HCT116 (cell line): ENCODE results near the gene SUPT4H1. TPM values are rescaled to one million over a fixed set of nuclear protein-coding genes. Genes with fewer than 3 reads are reported as not detected.
A peak's percentile ranks its signal among the peaks of the same experiment; 100 is the strongest.

Experiments used
- ATAC-seq: fragments of 200-7000 bp; cut with Tn5 transposase; 2 replicates; pipeline ENCODE4 v1.9.1; 2020; ENCODE audit warnings: mild to moderate bottlenecking, moderate library complexity
- BruUV-seq: library from RNA; stranded (reverse); fragments of 400-500 nt; replicated peaks from 2 replicates; lab custom pipeline; 2021; lab: Mats Ljungman, UMichigan
- CTCF ChIA-PET: fragments of 300-600 bp; sonication (Branson Sonifier 250); formaldehyde crosslinking; loops from one replicate; lab custom pipeline; 2021; ENCODE audit warnings: antibody characterized with exemption; lab: Charles Lee
- POLR2A ChIA-PET: fragments of 300-600, 350-600 bp; sonication (Branson Sonifier 250); formaldehyde crosslinking; loops from one replicate; lab custom pipeline; 2021; ENCODE audit warnings: antibody characterized with exemption; lab: Charles Lee
- RAD21 ChIA-PET, 2 experiments: fragments of 300-600 bp; sonication (Branson Sonifier 250); formaldehyde crosslinking; loops; one replicate each; lab custom pipeline; 2023; ENCODE audit warnings: low total read pairs in 2 of 2; ENCODE audit not compliant: uncharacterized antibody in 2 of 2, unreplicated experiment in 2 of 2, low non-redundant PET in 1 of 2; lab: Charles Lee
- DNase-seq: peaks from one replicate; pipeline ENCODE4 v3.0.0-alpha.2; 2010; ENCODE audit warnings: low read depth, low spot score
- H2AFZ ChIP-seq: fragments of 200-600 bp; shearing (Covaris generic), sonication (generic); 2 replicates; pipeline ENCODE4 v1.6.1; 2017; ENCODE audit warnings: low read depth, mixed run types, mixed read lengths, antibody characterized with exemption, low read length; ENCODE audit not compliant: poor library complexity, severe bottlenecking
- H3K27ac ChIP-seq: 2 replicates; pipeline ENCODE4 v1.5.1; 2012; ENCODE audit warnings: low read depth, low read length
- H3K27me3 ChIP-seq: fragments of 200-600 bp; sonication (generic); 2 replicates; pipeline ENCODE4 v1.6.1; 2016; ENCODE audit warnings: mixed run types, low read length, mixed read lengths; ENCODE audit not compliant: insufficient read depth
- H3K36me3 ChIP-seq, 2 experiments: fragments of 200-500 bp in 1 of 2; fragments of 200-600 bp in 1 of 2; sonication (Bioruptor generic) in 1 of 2; sonication (generic) in 1 of 2; 2 replicates each; pipeline versions ENCODE4 v1.5.1 to v1.6.1; 2014 to 2016; ENCODE audit warnings: low read length in 2 of 2, inconsistent platforms in 1 of 2, mixed read lengths in 1 of 2, mixed run types in 1 of 2; ENCODE audit not compliant: insufficient read depth in 2 of 2, control insufficient read depth in 1 of 2
- H3K4me1 ChIP-seq, 2 experiments: fragments of 200-600 bp in 1 of 2; sonication (generic) in 1 of 2; 2 replicates each; pipeline versions ENCODE4 v1.5.1 to v1.6.1; 2012 to 2017; ENCODE audit warnings: low read length in 2 of 2, inconsistent platforms in 1 of 2, mild to moderate bottlenecking in 1 of 2, mixed read lengths in 1 of 2, mixed run types in 1 of 2, moderate library complexity in 1 of 2; ENCODE audit not compliant: insufficient read depth in 2 of 2, control insufficient read depth in 1 of 2
- H3K4me2 ChIP-seq: fragments of 200-600 bp; sonication (generic); 2 replicates; pipeline ENCODE4 v1.6.1; 2017; ENCODE audit warnings: mixed run types, low read length, mixed read lengths
- H3K4me3 ChIP-seq, 2 experiments: fragments of 200-600 bp in 1 of 2; sonication (generic) in 1 of 2; replicated peaks in 1 of 2; 2 replicates each; pipeline ENCODE4 v1.5.1; 2011 to 2016; ENCODE audit warnings: low read length in 2 of 2, control low read depth in 1 of 2, low read depth in 1 of 2, mild to moderate bottlenecking in 1 of 2, mixed read lengths in 1 of 2, mixed run types in 1 of 2
- H3K79me2 ChIP-seq: fragments of 200-600 bp; sonication (generic); 2 replicates; pipeline ENCODE4 v1.6.1; 2017; ENCODE audit warnings: mild to moderate bottlenecking, mixed run types, low read length, moderate library complexity, mixed read lengths; ENCODE audit not compliant: insufficient read depth
- H3K9ac ChIP-seq: fragments of 200-600 bp; sonication (generic); 2 replicates; pipeline ENCODE4 v1.6.1; 2016; ENCODE audit warnings: low read length, mixed read lengths
- H3K9me2 ChIP-seq: fragments of 200-600 bp; sonication (generic), shearing (Covaris generic); 2 replicates; pipeline ENCODE4 v1.6.1; 2017; ENCODE audit warnings: mixed run types, mild to moderate bottlenecking, moderate library complexity; ENCODE audit not compliant: insufficient read depth
- H3K9me3 ChIP-seq, 2 experiments: fragments of 200-500 bp in 1 of 2; fragments of 200-600 bp in 1 of 2; sonication (Bioruptor generic) in 1 of 2; sonication (generic) in 1 of 2; 2 replicates each; pipeline ENCODE4 v1.6.1; 2014 to 2017; ENCODE audit warnings: low read length in 2 of 2, mixed read lengths in 2 of 2, inconsistent platforms in 1 of 2, low read depth in 1 of 2, mild to moderate bottlenecking in 1 of 2, mixed run types in 1 of 2, moderate library complexity in 1 of 2; ENCODE audit not compliant: control insufficient read depth in 1 of 2, insufficient read depth in 1 of 2
- H4K20me1 ChIP-seq: fragments of 200-600 bp; sonication (generic), shearing (Covaris generic); 2 replicates; pipeline ENCODE4 v1.6.1; 2017; ENCODE audit warnings: mixed run types, mild to moderate bottlenecking, moderate library complexity; ENCODE audit not compliant: insufficient read depth
- CBX3 ChIP-seq: IDR thresholded peaks from 2 replicates; pipeline ENCODE4 v1.6.1; 2012; ENCODE audit warnings: low read depth
- CEBPB ChIP-seq: IDR thresholded peaks from 2 replicates; pipeline ENCODE4 v1.6.1; 2012; ENCODE audit warnings: low read depth
- EZH2phosphoT487 ChIP-seq: fragments of 200-600 bp; IDR thresholded peaks from 2 replicates; pipeline ENCODE4 v1.6.1; 2018; ENCODE audit warnings: antibody characterized with exemption, borderline replicate concordance
- FOSL1 ChIP-seq: IDR thresholded peaks from 2 replicates; pipeline ENCODE4 v1.6.1; 2012; ENCODE audit warnings: low read depth
- JUND ChIP-seq: IDR thresholded peaks from 2 replicates; pipeline ENCODE4 v1.6.1; 2012
- MAX ChIP-seq: IDR thresholded peaks from 2 replicates; pipeline ENCODE4 v1.6.1; 2012
- RAD21 ChIP-seq: IDR thresholded peaks from 2 replicates; pipeline ENCODE4 v1.6.1; 2012; ENCODE audit warnings: low read depth, mild to moderate bottlenecking
- SIN3A ChIP-seq: IDR thresholded peaks from 2 replicates; pipeline ENCODE4 v1.6.1; 2012; ENCODE audit warnings: low read depth
- SP1 ChIP-seq: IDR thresholded peaks from 2 replicates; pipeline ENCODE4 v1.6.1; 2012; ENCODE audit warnings: low read depth
- SRF ChIP-seq: IDR thresholded peaks from 2 replicates; pipeline ENCODE4 v1.6.1; 2012; ENCODE audit warnings: low read depth
- intact Hi-C: fragments of 100-400 bp; cut with micrococcal nuclease; formaldehyde crosslinking; loops from 2 replicates; pipeline ENCODE4 v1.10.0; 2022
- total RNA-seq: library from RNA; stranded (reverse); gene quantifications from one replicate; pipeline ENCODE4 v1.2.1, GENCODE V29; 2021; ENCODE audit not compliant: unreplicated experiment
- TF ChIP-seq, protein P1 (sequence below): IDR thresholded peaks from 2 replicates; pipeline ENCODE4 v1.6.1; 2012; ENCODE audit warnings: low read depth

The SUPT4H1 gene
- total RNA-seq, 1 experiment from 2014 or later: 118 TPM

- Histone ChIP-seq H3K9ac (no peak overlapping the region), H3K9me3 (no peaks in the 10 kb centered on the region), H3K4me2 (peak overlapping the region; percentile 59), H3K4me3 (no peak overlapping the region), H3K27me3 (no peaks in the 10 kb centered on the region), H2AFZ (no peak overlapping the region), H3K36me3 (no peaks in the 10 kb centered on the region; a peak in 1 of 4 replicates), H3K9me2 (no peaks in the 10 kb centered on the region), H3K27ac (peak overlapping the region; percentile 66; the same call in 1 of the 2 replicates), H4K20me1 (no peaks in the 10 kb centered on the region), H3K79me2 (peaks cover 96% of the 10 kb centered on the region), H3K4me1 (peaks cover 92 to 98% of the 10 kb centered on the region in 2 experiments)
- CTCF ChIA-PET: interaction anchor here (1.0 kb wide), 1 partner anchor 14 kb away, joined by 3 read pairs; no protein-coding TSS in a partner anchor
- 0 out of 2 replicates have a peak, but pooled peaks have one; percentile 6 for TF ChIP-seq MAX
- TF ChIP-seq CEBPB: no peak
- no peak for ATAC-seq
- BruUV-seq: no TSS peak
- no peak for DNase-seq
- RAD21 ChIA-PET: no interaction called here
- POLR2A ChIA-PET: interaction anchor here (1.0 to 2.6 kb wide), 8 partner anchors 9 to 231 kb away, joined by 3 to 10 read pairs (median 4); partner anchors contain the start of genes RNF43 and SUPT4H1
- intact Hi-C loops: no loop called here
These were observed 48.8 kb upstream of the SUPT4H1 start for GRCh38 chr17:58400826-58401225.

- Histone ChIP-seq H3K36me3 (no peaks in the 10 kb centered on the region; a peak in 1 of 4 replicates), H2AFZ (no peak overlapping the region), H3K4me3 (peak overlapping the region in 1 of 2 experiments; percentile 6; a peak in 2 of 4 replicates), H3K9me2 (no peaks in the 10 kb centered on the region), H3K4me2 (peak overlapping the region; percentile 59), H3K9ac (no peak overlapping the region), H3K27me3 (no peaks in the 10 kb centered on the region), H4K20me1 (no peaks in the 10 kb centered on the region), H3K27ac (peak overlapping the region; percentile 50), H3K79me2 (peaks cover 97% of the 10 kb centered on the region), H3K4me1 (peaks cover 93 to 99% of the 10 kb centered on the region in 2 experiments), H3K9me3 (no peaks in the 10 kb centered on the region)
- ChIA-PET POLR2A (interaction anchor here (0.8 to 2.6 kb wide), 8 partner anchors 8 to 232 kb away, joined by 3 to 10 read pairs (median 4); partner anchors contain the start of genes RNF43 and SUPT4H1), CTCF (interaction anchor here (1.0 to 1.2 kb wide), 2 partner anchors 15 to 82 kb away, joined by 3 read pairs; no protein-coding TSS in a partner anchor), RAD21 (no interaction called here)
- intact Hi-C loops: no loop called here
- DNase-seq: no peak
- peak; percentile 39; the same call in 1 of the 2 replicates for ATAC-seq
- TF ChIP-seq JUND: peak; percentile 60
- TF ChIP-seq MAX: no peak
- TF ChIP-seq CBX3: 0 out of 2 replicates have a peak, but pooled peaks have one; percentile 51
- TF ChIP-seq, protein P1, sequence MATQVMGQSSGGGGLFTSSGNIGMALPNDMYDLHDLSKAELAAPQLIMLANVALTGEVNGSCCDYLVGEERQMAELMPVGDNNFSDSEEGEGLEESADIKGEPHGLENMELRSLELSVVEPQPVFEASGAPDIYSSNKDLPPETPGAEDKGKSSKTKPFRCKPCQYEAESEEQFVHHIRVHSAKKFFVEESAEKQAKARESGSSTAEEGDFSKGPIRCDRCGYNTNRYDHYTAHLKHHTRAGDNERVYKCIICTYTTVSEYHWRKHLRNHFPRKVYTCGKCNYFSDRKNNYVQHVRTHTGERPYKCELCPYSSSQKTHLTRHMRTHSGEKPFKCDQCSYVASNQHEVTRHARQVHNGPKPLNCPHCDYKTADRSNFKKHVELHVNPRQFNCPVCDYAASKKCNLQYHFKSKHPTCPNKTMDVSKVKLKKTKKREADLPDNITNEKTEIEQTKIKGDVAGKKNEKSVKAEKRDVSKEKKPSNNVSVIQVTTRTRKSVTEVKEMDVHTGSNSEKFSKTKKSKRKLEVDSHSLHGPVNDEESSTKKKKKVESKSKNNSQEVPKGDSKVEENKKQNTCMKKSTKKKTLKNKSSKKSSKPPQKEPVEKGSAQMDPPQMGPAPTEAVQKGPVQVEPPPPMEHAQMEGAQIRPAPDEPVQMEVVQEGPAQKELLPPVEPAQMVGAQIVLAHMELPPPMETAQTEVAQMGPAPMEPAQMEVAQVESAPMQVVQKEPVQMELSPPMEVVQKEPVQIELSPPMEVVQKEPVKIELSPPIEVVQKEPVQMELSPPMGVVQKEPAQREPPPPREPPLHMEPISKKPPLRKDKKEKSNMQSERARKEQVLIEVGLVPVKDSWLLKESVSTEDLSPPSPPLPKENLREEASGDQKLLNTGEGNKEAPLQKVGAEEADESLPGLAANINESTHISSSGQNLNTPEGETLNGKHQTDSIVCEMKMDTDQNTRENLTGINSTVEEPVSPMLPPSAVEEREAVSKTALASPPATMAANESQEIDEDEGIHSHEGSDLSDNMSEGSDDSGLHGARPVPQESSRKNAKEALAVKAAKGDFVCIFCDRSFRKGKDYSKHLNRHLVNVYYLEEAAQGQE: no peak
- TF ChIP-seq SIN3A: no peak
- 0 out of 2 replicates have a peak, but pooled peaks have one; percentile 6 for TF ChIP-seq SRF
- TF ChIP-seq RAD21: no peak
- peak; percentile 74 for TF ChIP-seq FOSL1
- no peak for TF ChIP-seq EZH2phosphoT487
- TF ChIP-seq SP1: peak; percentile 16; the same call in 1 of the 2 replicates
- no TSS peak for BruUV-seq
These were observed 48.0 kb upstream of the SUPT4H1 start for GRCh38 chr17:58399974-58400373.
